Measurements from ENCODE around the gene PPDPF. TPM values are rescaled to one million over a fixed set of nuclear protein-coding genes. Genes with fewer than 3 reads are reported as not detected.
"Not testable (repeated sequence)": the region's sequence is repeated elsewhere in the genome, so short reads cannot be mapped to it uniquely, and the experiment has no call there.

The PPDPF gene
- total RNA-seq, 2 experiments from 2014 or later, result 189 to 194 TPM

DNA sequence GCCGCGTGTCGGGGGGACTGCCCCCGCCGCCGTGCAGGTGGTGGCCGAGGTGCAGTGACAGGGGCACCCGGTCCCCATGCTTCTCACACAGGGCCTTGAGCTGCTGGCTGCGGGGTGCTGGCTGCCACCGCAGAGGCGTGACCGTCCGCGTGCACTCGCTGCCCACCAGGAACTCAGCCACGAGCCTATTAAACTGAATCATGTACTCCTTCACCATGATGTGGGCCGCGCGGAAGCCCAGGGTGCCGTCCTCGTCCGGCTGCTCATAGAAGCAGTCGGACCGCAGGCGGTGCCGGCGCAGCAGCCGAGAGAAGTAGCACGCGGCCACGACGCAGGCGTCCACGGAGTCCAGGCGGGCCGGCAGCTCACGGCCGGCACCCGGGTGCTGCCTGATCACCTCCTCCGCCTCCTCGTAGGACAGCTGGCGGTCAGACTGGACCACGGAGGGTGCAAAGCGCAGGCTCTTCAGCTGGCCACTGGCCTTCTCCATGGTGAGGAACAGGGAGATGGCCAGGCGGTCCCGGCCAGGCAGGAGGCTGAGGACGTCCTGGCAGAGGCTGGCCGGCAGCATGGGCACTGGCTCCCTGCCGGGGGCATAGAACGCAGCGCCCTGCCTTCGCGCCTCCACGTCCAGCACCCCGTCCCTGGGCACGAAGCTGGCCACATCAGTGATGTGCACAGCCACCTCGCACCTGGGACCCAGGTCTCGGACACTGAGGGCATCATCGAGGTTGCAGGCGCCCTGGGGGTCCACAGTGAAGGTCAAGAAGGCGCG, 43.7 kb downstream of the PPDPF start:
- CTCF ChIA-PET, result no interaction called here
- no peak for DNase-seq
- Mint-ChIP-seq H3K27ac (no peak overlapping the region), H3K27me3 (ENCODE audit: low read depth) (no peaks in the 10 kb centered on the region), H3K4me1 (ENCODE audit: low read depth) (peaks cover 20% of the 10 kb centered on the region), H3K9me3 (no peaks in the 10 kb centered on the region), H3K4me3 (no peak overlapping the region), H3K36me3 (ENCODE audit: low read depth) (peaks cover 2% of the 10 kb centered on the region)
- intact Hi-C loops (cut with micrococcal nuclease), result no loop called here

DNA sequence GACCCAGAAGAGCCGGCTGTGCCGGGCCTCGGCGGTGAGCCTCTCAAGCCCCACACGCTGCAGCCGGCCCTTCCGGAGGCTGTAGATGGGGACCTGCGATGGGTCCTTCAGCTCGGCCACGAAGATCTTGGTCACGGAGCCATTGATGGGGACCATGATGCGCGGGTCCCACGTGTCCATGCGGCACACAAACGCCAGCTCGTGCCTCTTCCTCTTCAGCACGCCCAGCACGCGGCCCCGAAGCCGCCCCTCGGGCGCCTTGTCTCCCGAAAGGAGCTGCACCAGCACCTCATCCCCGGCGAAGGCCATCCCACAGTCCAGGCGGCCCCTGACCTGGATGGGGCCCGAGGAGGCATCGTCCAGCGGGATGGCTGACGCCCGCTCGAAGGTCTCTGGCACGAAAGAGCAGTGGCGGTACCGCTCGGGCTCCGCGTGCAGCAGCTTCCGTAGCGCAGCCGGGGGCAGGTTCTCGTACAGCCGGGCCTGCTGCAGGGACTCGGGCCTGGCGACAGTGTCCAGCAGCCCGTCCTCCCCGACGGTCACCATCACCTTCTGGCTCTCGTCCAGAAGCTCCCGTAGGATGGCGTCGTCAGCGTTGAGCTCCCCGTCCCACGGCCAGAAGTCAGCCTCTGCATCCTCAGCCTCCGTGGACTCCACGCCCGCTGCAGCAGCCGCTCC, 44.6 kb downstream of the PPDPF start:
- no peak for DNase-seq
- CTCF ChIA-PET, result no interaction called here
- Mint-ChIP-seq H3K36me3 (ENCODE audit: low read depth) (peaks cover 2% of the 10 kb centered on the region), H3K27me3 (ENCODE audit: low read depth) (no peaks in the 10 kb centered on the region), H3K27ac (no peak overlapping the region), H3K4me1 (ENCODE audit: low read depth) (peaks cover 21% of the 10 kb centered on the region), H3K9me3 (no peaks in the 10 kb centered on the region), H3K4me3 (no peak overlapping the region)
- intact Hi-C loops (cut with micrococcal nuclease), result no loop called here

DNA sequence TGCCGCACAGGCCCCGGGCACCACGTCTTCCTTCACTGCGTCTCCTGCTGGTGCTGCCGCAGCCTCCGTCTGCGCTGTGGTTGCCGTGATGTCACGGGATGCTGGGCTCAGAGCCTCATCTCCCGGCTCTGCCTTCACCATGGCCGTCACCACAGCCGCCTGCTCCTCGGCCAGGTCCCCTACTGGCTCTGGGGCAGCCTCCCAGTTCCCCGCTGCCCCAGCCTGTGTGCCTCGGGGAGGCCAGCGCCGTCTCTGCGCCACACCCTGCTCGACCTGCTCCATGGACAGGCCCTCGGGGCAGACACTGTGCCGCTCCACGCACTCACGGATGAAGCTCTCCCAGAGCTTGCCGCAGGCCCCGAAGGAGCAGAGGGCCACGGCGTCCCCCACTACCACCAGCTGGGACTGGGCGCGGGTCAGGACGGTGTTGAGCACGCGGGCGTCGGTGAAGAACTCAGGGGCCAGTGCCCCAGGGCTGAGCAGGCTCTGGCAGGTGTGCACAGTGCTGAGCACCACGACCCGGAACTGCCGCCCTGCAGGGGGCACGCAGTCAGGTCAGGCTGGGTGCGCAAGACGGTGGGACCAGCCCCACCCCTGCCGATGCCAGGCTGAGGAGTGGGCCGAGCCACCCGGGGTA, 45.3 kb downstream of the PPDPF start:
- H3K9me3 Mint-ChIP-seq, result no peaks in the 10 kb centered on the region
- H3K4me3 Mint-ChIP-seq, result no peak overlapping the region
- H3K27me3 Mint-ChIP-seq (ENCODE audit: low read depth), result no peaks in the 10 kb centered on the region
- H3K36me3 Mint-ChIP-seq (ENCODE audit: low read depth), result no peaks in the 10 kb centered on the region
- H3K27ac Mint-ChIP-seq, result no peak overlapping the region
- intact Hi-C loops (cut with micrococcal nuclease), result no loop called here
- no peak for DNase-seq
- H3K4me1 Mint-ChIP-seq (ENCODE audit: low read depth), result peaks cover 21% of the 10 kb centered on the region
- CTCF ChIA-PET, result no interaction called here

DNA sequence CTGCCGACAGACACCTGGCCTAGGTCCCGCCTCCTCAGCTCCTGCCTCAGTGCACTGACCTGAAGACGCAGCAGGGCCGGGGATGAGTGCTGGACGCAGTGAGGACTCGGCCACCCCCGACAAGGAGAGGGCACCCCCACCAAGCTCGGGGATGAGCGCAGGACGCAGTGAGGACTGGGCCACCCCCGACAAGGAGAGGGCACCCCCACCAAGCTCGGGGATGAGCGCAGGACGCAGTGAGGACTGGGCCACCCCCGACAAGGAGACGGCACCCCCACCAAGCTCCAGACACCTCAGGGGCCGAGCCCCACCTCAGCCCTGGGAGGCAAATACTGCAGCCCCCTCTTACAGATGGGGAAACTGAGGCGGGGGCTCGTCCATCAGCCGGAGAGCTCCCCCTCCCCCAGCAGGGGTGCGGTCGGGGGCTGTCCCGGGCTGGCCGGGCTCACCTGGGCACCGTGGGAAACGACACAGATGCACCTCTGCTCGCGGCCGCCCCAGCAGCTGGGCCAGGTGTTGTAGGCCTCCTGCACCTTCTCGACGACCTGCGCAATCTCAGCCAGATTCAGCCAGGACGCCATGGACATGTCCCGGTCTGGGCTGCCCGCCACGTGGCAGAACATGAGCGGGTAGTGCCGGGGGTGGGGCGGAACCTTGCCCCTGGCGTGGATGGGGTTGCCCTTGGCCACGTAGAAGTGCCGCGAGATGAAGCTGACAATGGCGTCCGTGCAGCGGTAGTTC, 46.0 kb downstream of the PPDPF start:
- intact Hi-C loops (cut with micrococcal nuclease), result no loop called here
- Mint-ChIP-seq H3K4me3 (no peak overlapping the region), H3K27ac (no peak overlapping the region), H3K9me3 (no peaks in the 10 kb centered on the region), H3K36me3 (ENCODE audit: low read depth) (no peaks in the 10 kb centered on the region), H3K4me1 (ENCODE audit: low read depth) (peaks cover 21% of the 10 kb centered on the region), H3K27me3 (ENCODE audit: low read depth) (no peaks in the 10 kb centered on the region)
- no peak for DNase-seq
- CTCF ChIA-PET, result no interaction called here

DNA sequence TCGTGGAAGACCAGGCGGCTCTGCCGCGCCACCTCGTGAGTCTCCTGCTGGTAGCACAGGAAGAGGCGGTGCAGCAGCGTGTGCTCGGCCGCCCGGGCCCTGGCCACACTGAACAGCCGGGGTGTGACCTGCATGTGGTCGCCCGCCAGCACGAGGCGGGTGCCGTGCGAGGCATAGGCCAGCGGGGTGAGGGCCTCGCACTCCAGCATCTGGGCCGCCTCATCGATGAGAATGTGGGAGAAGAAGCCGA, 46.5 kb downstream of the PPDPF start:
- Mint-ChIP-seq H3K27ac (no peak overlapping the region), H3K9me3 (no peaks in the 10 kb centered on the region), H3K4me1 (ENCODE audit: low read depth) (peaks cover 21% of the 10 kb centered on the region), H3K36me3 (ENCODE audit: low read depth) (no peaks in the 10 kb centered on the region), H3K27me3 (ENCODE audit: low read depth) (no peaks in the 10 kb centered on the region), H3K4me3 (no peak overlapping the region)
- CTCF ChIA-PET, result no interaction called here
- DNase-seq, result no peak
- intact Hi-C loops (cut with micrococcal nuclease), result no loop called here

DNA sequence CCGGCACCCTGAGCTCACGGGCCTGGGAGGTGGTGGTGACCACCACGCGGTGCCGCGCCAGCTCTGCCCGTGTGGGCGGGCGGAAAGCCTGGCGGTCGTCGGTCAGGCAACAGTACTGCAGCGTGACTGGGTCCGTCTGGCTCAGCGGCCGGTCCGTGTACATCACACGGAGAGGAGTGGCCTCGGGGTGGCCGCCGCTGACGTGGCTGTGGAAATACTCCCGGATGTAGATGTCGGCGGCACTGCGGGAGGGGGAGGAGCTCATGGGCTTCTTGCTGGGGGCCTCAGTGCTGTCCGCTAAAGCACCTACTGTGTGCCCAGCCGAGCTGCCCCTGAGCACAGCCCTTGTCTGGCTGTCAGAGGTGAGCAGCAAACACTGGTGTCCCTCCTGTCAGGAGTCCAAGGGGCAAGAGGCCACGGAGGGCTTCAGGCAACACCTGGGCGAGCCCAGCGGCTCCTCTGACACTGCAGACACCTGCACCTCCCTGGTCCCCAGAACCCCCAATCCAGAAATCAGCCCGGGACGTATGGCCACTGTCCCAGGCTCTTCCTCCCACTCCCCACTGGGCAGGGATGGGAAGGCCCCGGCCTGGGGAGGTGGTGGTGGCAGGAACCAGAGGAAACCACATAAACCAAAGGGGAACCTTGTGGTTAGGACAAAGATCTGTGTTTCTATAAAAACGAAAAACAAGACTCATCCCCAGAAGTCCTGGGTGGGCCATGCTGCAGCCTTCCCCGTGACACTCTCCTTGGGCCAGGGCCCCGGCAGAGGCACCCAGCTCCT, 47.0 kb downstream of the PPDPF start:
- H3K4me3 Mint-ChIP-seq, result peak overlapping the region; percentile 27
- no peaks in the 10 kb centered on the region for H3K27me3 Mint-ChIP-seq (ENCODE audit: low read depth)
- CTCF ChIA-PET, result no interaction called here
- peaks cover 21% of the 10 kb centered on the region for H3K4me1 Mint-ChIP-seq (ENCODE audit: low read depth)
- peak; percentile 70 for DNase-seq
- H3K9me3 Mint-ChIP-seq, result no peaks in the 10 kb centered on the region
- H3K27ac Mint-ChIP-seq, result peak overlapping the region; percentile 30
- no peaks in the 10 kb centered on the region for H3K36me3 Mint-ChIP-seq (ENCODE audit: low read depth)
- intact Hi-C loops (cut with micrococcal nuclease), result no loop called here

DNA sequence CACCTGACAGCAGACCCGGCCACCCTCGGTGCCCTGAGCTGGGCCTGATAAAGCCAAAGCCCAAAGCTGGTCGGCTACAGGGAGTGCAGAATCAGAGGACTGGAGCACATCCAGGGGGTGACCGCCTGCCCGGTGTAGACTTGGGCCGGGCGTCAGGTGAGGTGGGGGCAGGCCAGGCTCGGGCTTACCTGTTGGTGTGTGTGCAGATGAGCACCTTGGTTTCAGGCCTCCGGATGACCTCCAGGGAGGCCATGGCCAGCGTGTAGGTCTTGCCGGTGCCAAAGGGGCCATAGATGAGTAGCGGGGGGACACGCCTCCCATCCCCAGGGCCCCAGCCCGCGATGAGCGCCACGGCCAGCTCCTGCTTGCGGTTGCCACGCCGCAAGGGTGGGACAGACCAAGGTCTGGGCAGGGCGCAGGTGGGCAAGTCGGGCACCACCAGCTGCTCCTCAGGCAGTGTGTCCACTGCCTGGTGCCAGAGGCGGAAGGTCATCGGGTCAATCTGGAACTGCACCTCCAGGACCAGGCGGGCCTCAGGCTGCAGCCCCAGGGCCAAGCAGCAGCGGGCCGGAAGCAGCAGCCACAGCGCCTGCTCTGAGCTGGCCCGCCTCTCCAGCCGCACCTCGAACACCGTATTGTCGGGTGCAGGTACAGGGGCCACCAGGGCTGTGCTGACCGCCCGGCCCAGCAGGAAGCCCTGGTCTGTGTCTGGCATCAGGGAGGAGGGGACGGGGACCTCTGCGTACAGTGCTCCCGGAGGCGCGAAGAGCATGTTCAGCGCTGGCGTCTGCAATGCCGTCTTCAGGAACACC, 47.8 kb downstream of the PPDPF start:
- Mint-ChIP-seq H3K4me3 (peak overlapping the region; percentile 27), H3K36me3 (ENCODE audit: low read depth) (no peaks in the 10 kb centered on the region), H3K4me1 (ENCODE audit: low read depth) (peaks cover 21% of the 10 kb centered on the region), H3K27ac (no peak overlapping the region), H3K27me3 (ENCODE audit: low read depth) (no peaks in the 10 kb centered on the region), H3K9me3 (no peaks in the 10 kb centered on the region)
- intact Hi-C loops (cut with micrococcal nuclease), result no loop called here
- peak; percentile 28 for DNase-seq
- CTCF ChIA-PET, result no interaction called here

DNA sequence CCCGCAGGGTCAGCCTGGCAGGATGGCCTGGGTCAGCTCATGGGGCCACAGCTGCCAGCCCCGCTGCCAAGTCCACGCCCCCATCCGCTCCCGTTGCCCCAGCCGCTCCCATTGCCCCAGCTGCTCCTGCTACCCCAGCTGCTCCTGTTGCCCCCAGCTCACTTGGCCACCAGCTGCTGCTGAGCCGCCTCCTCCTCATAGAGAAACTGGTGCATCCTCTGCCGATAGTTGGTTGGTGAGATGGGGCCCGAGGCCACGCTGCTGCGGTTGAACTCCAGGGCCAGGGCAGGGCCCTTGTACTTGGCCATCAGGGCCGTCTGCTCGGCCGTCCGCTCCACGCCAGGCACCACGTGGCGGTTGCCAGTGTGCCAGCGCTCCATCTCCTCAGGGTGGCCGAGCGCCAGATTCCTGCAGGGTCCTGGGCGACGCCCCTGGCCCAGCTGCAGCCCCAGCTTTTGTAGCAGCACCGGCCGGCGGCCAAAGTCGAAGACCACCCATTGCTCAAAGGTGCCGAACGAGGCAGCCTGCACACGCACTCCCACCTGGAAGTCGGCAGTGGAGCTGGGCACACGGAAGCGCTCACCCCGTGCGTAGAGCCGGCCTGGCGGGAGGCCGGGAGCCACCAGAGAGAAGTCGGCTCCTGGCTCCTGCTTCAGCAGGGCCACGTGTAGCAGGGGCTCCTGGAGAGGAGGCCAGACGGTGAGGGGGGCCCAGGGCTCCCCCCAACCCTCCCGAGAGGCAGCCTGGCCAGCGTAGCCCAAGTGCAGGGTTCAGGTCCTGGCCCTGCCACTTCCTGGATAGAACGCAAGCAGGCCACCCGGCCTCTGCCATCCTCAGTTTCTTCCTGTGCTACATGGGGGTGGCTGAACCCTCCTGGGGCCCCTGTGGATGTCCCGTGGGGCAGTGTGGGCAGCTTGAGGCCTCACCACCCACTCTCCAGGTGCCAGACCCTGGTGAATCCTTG, 48.7 kb downstream of the PPDPF start:
- Mint-ChIP-seq H3K9me3 (no peaks in the 10 kb centered on the region), H3K27me3 (ENCODE audit: low read depth) (no peaks in the 10 kb centered on the region), H3K4me1 (ENCODE audit: low read depth) (peaks cover 24% of the 10 kb centered on the region), H3K27ac (no peak overlapping the region), H3K36me3 (ENCODE audit: low read depth) (no peaks in the 10 kb centered on the region), H3K4me3 (no peak overlapping the region)
- intact Hi-C loops (cut with micrococcal nuclease), result no loop called here
- no peak for DNase-seq
- CTCF ChIA-PET, result no interaction called here

DNA sequence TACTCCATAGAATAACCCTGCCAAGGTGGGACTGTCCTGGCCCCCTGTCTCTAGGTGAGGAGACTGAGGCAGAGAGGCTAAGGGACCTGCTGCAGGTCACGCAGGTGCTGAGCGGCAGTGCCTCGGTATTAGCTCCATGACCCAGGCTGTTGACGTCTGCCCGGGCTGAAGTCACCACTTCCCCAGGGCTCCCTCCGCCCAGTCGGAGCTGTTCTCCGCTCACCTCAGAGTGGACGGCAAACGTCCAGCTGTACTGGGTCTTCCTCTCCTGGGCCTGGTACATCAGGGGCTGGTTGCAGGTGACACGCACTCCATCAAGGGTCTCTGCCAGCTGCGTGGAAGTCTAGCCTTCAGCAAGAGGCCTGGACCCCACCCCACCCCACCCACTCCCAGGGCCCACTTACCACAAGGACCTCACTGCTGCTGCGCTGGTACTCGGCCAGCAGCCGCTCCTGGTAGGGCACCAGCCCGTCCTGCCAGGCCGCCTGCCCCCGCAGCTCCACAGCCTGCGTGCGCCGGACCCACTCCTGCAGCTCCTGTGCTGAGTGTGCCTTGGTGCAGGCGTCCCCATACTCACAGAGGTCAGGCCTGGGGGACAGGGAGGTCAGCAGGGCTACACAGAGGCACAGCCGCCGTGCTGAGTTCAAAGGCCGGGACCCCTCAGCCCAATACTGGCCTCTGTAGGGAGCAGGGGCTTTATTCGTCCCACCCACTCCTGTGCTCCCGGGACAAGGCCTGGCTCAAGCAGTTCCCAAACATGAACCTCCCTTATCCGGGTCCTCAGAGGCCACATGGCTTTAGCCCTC, 49.9 kb downstream of the PPDPF start:
- Mint-ChIP-seq H3K27ac (no peak overlapping the region), H3K27me3 (ENCODE audit: low read depth) (no peaks in the 10 kb centered on the region), H3K36me3 (ENCODE audit: low read depth) (no peaks in the 10 kb centered on the region), H3K4me3 (no peak overlapping the region), H3K4me1 (ENCODE audit: low read depth) (peaks cover 24% of the 10 kb centered on the region), H3K9me3 (no peaks in the 10 kb centered on the region)
- CTCF ChIA-PET, result interaction anchor here (1.3 kb wide), 1 partner anchor 18 kb away, joined by 3 read pairs; no protein-coding TSS in a partner anchor
- intact Hi-C loops (cut with micrococcal nuclease), result no loop called here
- no peak for DNase-seq

DNA sequence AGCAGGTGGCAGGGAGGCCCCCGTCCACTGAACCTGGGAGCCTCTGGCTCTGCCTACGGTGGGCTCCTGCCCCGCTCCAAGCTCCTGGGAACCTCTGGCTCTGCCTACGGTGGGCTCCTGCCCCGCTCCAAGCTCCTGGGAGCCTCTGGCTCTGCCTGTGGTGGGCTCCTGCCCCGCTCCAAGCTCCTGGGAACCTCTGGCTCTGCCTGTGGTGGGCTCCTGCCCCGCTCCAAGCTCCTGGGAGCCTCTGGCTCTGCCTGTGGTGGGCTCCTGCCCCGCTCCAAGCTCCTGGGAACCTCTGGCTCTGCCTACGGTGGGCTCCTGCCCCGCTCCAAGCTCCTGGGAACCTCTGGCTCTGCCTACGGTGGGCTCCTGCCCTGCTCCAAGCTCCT, 50.5 kb downstream of the PPDPF start:
- H3K36me3 Mint-ChIP-seq (ENCODE audit: low read depth), result not testable (repeated sequence)

More for the DNA sequence above, 50.5 kb downstream of the PPDPF start:
- intact Hi-C loops (cut with micrococcal nuclease); H3K4me3 Mint-ChIP-seq; H3K27ac Mint-ChIP-seq; DNase-seq; H3K9me3 Mint-ChIP-seq; H3K27me3 Mint-ChIP-seq (ENCODE audit: low read depth): not testable (repeated sequence)
- CTCF ChIA-PET, result interaction anchor here (1.3 kb wide), 1 partner anchor 19 kb away, joined by 3 read pairs; no protein-coding TSS in a partner anchor
- H3K4me1 Mint-ChIP-seq (ENCODE audit: low read depth), result peaks cover 24% of the 10 kb centered on the region
